ENCODE data around the gene SPDYE4.

- TF ChIP-seq GATA2 (IDR thresholded peaks at IDR 0.05; ENCODE audit: low read depth, low read length): no peak
- TF ChIP-seq GATA3 (IDR thresholded peaks at IDR 0.05; ENCODE audit: low read depth, low read length): no peak
These were observed 27.4 kb upstream of the SPDYE4 start for GRCh38 chr17:8785547-8786413.
